NCI-H82 treated with DMSO at 0.1 percent for 48 hours (cell line): ENCODE data around the gene SNX5.
"Not testable (repeated sequence)": the region's sequence is repeated elsewhere in the genome, so short reads cannot be mapped to it uniquely, and the experiment has no call there.

Experiments
- DNase-seq: peaks from one replicate; lab custom pipeline; 2025; ENCODE audit not compliant: unreplicated experiment; lab: John Stamatoyannopoulos, UW

The SNX5 gene

GRCh38 chr20:17960927-17961586 lies 7.5 kb downstream of the SNX5 start:
- no peak for DNase-seq

- not testable (repeated sequence) for DNase-seq
Measured at GRCh38 chr20:17960400-17960885, 8.2 kb downstream of the SNX5 start.

DNA sequence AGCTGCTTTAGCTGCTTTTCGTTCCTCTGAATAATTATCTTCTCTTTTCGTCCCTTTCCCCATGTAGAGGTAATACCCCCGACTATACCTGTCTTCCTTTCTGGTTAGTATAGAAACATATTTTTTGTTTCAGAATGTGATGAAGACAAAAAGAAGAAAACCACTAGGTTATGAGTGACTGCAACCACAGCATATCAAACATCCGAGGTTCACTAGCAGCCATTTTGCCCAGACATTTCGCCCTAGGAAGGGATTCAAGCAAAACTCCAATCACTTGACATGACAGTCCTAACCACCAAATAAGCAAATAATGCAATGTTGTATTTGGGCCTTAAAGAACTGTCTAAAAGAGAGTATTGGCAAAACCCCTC lies 9.4 kb downstream of the SNX5 start:
- no peak for DNase-seq

DNA sequence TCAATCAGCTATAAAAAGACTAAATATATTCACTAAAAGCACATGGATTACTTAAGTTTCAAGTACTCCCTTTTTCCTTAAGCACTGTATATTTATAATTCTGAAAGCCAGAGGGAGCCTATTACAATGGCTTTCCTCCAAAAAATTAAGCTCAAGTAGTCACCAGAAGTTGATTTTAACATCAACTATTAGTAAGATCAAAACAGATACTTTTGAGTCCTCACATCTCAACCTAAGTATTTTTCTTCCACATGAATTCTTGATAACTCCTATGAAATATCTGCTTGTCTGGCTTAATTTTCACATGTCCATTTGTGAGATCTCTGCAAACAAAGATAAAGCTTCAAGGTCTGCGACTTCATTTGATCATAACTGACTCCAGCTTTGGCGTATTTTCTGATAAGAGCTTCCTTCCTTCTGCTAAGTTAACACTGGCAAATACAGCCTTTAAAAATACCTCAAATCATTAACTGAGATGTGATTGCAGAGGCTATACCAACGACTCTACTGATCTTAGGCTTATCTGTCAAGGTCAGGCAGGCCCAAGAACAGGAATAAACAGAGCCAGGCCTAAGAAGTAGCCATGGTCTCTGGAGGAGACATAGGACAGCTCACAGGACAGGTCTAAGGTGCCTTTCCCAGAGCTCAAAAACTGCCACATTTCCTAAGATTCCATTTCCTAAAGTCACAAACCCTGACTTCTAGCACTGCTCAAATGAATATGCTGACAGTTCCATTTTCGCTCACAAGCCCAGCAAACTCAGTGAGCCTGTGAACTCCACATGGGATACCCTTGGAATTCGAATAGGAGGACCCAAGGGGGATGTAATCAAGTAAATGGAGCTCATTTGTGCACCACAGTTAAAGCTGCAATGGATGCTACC lies 10.0 kb downstream of the SNX5 start:
- no peak for DNase-seq

- no peak for DNase-seq
Measured at GRCh38 chr20:17957505-17958363, 10.9 kb downstream of the SNX5 start.

DNA sequence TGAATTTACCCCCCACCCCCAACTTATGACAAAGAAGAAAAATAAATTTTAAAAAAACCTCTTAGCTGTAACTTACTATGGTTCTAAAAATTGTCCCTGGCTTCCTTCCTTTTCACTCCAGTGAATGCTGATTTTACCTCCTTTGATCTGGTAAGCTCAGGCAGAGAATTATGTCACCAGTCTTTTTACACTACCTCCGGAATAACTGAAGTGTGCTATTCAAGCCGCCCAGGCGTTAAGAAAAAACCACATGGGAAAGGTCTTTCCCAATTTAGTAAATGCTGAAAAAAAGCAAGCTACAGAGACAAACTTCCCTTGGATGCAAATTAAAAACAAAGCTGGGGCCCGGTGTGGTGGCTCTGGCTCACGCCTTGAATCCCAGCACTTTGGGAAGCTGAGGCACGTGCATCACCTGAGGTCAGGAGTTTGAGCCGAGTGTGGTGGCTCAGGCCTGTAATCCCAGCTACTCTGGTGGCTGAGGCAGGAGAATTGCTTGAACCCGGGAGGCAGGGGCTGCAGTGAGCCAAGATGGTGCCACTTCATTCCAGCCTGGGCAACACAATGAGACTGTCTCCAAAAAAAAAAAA lies 12.4 kb downstream of the SNX5 start:
- no peak for DNase-seq

DNA sequence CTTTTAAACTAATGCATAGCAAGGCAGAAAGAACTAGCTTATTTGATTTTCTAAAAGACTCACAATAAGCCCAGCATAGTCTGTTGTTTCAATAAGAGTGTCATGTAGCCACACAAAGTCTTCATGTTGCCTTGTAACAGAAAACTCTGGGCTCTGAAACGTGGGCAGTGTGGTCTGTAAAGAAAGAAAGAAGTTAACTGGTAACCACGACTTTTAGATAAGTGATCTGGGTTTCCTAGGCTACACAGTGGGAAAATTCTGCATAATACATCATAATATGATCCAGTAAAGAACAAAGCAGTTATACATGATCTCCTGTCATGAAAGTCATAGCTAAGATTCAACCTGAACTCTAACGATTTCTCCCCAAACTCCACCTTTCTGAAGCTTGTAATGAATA lies 13.3 kb downstream of the SNX5 start:
- DNase-seq = no peak

GRCh38 chr20:17953935-17954334 lies 14.7 kb downstream of the SNX5 start:
- DNase-seq = no peak

DNA sequence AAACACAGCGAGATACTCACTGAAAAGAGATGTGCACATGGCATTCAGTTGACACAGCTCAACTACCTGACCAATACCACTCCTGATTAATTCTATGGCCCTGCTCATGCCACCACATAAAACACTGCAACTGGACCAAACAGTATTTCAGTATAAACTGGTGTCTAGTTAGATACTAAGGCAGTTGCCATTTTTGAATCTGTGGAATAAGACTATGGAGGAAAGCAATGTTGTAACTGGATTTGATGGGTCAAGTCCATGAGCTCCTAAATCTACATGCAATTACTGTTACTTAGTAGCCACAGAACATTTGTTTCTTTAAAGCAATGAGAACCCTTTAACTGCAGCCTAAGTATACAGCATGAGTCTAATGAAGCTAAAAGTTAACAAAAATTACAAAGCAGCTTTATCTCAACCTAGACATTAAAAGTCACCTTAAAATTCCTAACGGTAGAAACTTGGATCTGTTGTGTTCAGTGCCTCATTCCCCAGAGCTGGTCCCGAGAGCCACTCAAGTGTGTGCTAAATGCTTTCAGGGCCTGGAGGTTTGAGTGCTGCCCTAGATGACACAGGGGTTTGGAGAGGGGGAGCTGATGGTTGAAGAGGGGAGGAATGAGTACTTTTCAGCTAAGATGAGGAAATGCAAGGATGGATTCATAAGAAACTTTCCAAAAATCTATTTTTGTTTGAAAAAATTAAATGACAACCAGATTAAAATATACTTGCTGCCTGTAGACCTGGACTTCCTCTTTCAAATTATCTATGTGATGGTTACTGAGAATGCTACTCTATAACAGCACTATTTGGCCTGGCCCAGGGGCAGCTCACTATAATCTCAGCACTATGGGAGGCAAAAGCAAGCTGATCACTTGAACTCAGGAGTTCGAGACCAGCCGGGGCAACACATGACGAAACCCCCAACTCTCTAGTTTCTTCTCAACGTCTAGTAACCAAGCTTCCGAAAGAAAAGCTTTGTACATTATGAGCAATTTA lies 15.6 kb downstream of the SNX5 start:
- no peak for DNase-seq

- DNase-seq = no peak
Measured at GRCh38 chr20:17951323-17951722, 17.3 kb downstream of the SNX5 start.

DNA sequence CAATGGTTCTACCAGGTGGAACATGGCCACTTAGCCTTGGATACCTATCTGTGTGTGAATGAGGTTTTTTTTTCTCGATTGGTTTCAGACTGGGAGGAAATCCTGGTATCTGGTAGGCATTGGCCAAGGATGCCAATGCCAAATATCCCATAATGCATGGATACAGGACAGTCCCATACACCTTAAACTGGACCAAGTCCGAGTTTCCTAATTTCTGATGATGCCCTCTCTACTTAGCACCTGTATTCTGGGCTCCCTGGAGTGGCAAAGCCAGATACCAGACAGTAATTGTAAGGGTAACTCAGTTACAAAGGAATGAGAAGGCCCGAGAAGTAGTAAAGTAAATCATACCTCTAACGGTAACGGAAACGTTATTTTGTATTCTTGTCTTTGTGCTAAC lies 17.9 kb downstream of the SNX5 start:
- no peak for DNase-seq

GRCh38 chr20:17949899-17950298 lies 18.7 kb downstream of the SNX5 start:
- DNase-seq = no peak

- DNase-seq = no peak
Measured at GRCh38 chr20:17948442-17948841, 20.2 kb downstream of the SNX5 start.

DNA sequence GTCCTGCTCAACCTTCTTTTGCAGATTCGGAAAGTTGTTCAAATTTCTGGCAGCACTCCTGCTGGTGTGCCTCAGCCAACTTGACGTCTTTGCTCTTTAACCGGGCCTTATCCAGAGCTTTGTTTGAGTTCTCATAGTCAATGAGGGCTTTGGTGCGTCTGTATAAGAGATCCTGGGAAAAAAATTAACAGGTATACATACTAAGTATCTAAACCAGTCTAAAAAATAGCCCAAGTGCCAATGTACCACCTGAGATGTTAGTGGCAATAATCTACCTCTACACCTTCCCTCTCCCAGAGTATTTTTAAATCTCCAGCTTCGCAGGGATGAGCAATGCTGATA lies 21.1 kb downstream of the SNX5 start:
- DNase-seq = no peak

GRCh38 chr20:17946572-17947473 lies 21.8 kb downstream of the SNX5 start:
- no peak for DNase-seq

GRCh38 chr20:17946040-17946439 lies 22.6 kb downstream of the SNX5 start:
- no peak for DNase-seq

DNA sequence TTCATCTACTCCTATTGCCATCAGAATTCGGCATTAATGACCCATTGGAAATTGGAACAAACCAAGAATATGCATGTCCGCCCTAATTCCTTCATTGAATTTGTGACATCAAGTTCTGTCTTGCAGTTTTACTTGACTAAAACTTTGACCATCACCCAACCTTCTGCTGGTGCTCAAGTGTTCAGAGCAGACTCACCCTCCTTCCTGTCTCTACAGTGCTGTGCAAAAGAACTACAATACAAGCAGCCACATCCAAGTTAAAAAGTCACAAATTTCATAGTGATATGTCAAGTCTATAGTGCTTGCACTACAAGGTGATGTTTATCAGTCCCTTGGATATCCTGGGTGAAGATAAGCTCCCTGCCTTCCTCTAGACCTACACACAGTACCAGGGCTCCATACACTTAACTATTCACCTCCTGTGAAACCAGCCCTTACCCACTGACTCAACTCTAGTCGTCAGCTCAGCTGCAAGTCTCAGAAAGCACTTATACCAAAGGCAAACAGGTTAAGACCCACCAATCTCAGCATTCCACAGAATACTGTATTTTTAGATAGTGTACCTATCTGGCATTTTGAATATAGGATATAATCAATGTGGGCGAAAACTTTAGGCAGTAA lies 23.6 kb downstream of the SNX5 start:
- no peak for DNase-seq

DNA sequence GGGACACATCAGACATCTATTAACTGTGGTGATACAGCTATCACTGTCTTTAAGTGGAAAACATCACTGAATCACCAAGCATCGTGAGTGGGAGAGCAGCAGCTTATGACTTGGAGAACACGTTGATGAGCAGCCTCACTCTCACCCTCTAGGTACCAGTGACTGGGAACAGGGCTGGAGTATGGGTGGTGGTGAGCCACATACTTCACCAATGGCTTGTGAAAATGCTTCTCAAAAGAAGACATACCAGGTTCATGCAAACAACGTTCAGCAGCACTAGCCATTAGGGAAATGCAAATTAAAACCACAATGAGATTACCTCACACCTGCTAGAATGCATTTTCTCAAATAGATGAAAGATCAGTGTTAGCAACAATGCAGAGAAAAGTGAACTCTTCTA lies 25.3 kb downstream of the SNX5 start:
- DNase-seq = no peak

GRCh38 chr20:17941826-17942196 lies 26.8 kb downstream of the SNX5 start:
- DNase-seq = no peak
